NK-92 (cell line): ENCODE measurements around the gene IRAK3.

ENCODE experiments used
- DNase-seq: peaks from one replicate; lab custom pipeline; 2025; ENCODE audit not compliant: unreplicated experiment; lab: John Stamatoyannopoulos, UW

Gene IRAK3

DNA sequence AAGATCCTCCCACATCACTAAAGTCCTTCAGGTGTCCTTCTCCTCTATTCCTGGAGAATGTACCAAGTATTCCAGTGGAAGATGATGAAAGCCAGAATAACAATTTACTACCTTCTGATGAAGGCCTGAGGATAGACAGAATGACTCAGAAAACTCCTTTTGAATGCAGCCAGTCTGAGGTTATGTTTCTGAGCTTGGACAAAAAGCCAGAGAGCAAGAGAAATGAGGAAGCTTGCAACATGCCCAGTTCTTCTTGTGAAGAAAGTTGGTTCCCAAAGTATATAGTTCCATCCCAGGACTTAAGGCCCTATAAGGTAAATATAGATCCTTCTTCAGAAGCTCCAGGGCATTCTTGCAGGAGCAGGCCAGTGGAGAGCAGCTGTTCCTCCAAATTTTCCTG, 58.7 kb downstream of the IRAK3 start:
- DNase-seq = no peak

DNA sequence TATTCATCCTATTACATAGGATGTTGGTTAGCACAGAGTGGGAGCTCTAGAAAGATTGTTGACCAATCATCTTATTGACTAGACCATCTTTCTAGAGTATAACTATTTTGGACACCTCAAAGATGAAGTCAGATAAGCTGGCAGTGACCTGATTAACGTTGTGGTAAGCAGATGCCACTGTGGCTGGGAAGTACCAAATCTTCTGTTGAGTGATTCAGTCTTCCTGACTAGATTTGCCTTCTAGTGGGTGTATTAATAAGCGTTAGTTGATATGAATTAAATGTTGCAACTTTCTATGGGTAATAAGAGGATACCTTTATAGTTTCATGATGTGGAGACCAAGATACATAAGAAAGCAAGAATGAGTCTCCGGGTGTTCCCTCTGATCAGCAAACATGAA, 62.0 kb downstream of the IRAK3 start:
- no peak for DNase-seq

DNA sequence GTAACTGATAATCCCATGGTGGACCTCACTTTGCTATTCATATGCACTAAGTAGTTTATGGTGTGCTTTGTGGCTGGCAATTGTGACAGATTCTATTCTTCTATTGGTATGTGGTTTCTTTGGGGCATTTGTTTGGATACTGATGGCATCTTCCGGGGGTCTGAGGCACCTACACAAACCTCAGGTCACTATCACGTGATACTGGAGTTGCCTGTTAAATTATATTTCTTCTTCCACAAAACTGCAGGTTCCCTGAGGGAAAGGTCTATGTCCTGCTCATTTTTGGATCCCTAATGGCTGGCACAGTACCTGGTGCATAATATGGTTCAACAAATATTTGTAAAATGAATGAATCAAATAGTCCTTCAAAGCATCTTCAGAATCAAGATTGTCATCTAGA, 63.8 kb downstream of the IRAK3 start:
- no peak for DNase-seq

DNA sequence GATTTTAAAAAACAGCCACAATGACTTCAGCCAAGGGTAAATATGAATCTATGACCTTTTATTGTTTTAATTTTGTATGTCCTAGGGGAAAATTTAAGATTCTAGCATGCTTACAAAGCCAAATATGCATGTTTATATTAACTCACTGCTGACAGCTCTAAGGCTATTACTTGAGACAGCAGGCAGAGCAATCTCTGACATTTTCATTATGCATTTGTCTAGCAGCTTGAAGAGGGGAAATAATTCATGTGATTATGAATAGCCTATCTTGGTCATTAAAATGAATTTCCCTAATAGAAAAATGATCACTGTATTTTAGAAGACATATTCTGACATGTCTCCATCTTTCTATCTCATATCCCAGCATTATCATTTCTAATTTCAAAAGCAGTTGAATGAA, 66.7 kb downstream of the IRAK3 start:
- no peak for DNase-seq

DNA sequence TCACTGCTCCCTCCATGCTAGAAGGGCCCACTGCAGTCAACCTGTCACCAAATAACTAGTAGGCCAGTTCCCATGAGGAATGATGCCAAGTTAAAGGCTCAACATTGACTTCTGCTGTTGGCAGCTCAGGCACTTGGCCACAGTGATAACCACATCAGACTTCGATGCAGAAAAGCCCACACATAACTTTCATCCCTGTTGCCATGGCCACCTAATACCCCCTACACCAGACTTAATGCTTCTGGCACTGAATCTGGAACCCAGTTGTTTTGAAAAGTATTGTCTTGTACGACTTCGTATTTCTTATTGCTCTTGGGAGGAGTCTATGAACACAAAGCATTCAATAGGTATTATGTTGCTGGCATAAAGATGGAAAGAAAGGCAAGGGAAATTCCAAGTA, 69.0 kb downstream of the IRAK3 start:
- DNase-seq = no peak

DNA sequence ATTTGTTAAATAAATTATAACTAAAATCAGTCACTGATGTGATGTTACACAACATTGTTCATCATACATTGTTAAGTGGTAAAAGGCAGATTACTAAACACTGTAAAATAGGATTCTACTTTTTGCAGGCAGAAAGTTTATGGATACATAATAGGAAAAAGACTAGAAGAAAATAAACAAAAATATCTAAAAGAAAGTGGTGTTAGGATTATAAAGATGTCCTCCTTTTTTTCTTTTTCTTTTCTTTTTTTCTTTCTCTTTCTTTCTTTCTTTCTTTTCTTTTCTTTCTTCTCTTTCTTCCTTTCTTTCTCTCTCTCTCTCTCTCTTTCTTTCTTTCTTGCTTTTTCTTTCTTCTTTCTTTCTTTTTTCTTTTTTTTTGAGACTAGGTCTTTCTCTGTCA, 73.7 kb downstream of the IRAK3 start:
- DNase-seq = no peak

DNA sequence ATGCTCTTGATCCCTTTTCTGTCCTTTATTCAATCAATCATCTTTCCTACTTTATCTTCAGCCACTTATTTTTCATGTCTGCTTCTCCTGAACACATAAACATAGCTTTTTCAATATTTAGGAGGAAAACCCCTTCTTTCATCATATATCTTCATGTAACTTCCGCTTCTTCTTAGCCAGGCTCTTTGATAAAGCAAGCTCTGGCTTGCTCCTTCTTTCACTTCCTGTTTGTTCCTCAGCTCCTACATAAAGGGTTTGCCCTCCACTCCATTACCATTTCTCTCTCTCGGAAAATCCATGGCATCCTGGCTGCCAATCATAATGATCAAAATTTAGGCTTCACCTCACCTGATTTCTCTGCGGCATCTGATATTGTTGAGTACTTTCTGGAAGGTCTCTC, 79.5 kb downstream of the IRAK3 start:
- DNase-seq = no peak

DNA sequence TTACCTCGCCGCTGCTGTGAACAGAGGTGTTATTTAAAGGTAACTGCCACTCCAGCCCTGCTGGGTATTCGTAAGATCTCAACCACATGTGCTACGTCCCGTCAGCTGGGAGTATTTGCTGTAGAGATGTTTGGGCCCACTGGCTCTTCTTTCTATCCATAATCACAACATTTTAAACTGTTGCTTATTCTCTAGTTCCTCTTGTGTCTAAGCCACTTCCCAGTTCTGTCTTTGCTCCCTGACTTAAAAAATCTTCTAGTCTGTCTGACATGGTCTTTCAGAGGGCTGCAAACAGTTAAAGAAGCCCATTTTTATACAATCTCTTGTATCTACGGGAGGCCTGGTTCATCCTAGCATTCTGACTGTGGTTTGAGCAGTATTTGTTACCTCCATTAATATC, 80.1 kb downstream of the IRAK3 start:
- no peak for DNase-seq

DNA sequence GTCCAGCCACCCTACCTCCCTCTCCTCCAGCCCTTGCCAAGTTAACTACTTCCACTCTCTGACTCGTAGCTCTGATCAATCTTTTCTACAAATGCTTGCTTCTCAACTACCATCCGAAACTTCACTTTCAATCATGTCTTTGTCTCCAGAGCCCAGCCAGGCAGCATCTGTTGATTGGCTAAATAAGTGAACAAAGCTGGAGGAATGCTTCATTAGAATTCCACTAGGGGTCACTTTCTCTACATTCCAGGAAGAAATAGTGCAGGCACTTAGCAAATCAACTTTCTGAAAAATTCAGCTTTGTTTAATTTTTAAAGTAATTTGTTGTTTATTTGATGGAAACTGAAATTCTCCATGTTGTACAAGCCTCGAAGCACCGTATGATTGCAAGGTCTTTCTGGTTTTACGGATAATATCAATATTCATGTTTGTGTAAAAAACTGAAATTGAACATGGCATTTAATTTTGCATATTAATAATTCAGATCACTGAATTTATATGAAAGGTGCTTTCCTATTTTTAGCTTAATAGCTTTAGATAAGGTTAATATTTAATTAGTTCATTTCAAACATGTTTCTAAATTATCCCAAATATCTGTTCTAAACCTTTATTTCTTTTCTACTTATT, 80.9 kb downstream of the IRAK3 start:
- DNase-seq = no peak

DNA sequence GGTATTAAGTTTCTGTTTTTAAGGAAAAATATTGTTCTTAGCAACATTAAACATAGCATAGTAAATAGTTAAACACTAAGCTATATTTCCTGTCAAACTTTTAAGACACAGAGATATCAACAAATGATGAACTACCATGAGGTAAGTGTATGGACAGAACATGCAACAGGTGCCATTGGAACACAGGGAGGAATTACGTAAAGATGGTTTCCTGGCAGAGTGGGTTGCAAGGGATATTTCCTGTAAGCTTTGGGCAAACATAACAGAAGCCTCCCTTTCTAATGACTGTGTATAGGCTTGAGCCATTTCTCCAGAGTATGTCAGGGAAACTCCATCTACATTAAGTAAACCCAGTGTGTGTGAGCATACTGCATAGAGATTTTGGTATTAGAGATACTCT, 81.6 kb downstream of the IRAK3 start:
- no peak for DNase-seq

DNA sequence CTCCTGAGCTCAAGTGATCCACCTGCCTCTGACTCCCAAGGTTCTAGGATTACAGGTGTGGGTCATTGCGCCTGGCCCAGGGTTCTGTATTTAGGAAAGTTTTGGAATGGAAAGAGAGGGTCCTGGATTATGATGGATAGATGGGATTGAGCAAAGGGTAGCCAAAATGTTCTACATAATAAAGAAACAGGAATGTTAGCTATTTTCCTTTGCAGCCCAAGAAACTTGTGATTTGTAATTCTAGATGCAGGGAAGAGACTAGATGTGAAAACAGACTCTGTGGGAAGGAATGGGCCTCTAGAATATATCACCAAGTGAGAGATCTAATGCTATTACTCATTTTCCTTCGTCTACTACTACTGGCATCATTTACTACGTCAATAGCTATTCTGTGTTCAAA, 83.6 kb downstream of the IRAK3 start:
- no peak for DNase-seq

DNA sequence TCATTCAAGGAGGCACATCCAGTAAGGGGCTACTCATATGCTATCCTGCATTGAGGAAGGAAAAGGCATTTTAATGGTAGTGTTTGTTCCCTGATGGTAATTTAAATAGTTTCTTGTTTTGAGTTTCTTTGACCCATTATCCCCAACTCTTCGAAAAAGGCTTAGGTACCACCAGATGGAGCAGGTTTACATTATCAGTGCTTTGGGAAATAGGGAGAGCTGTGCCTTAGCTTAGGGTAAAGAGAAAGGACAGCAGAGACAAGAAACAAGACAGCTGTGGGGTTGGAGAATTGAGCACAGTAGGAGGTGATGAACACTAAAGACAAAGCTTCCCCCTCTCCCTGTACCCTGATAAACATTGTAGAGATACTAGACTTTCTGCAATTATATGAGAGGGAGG, 84.1 kb downstream of the IRAK3 start:
- no peak for DNase-seq

DNA sequence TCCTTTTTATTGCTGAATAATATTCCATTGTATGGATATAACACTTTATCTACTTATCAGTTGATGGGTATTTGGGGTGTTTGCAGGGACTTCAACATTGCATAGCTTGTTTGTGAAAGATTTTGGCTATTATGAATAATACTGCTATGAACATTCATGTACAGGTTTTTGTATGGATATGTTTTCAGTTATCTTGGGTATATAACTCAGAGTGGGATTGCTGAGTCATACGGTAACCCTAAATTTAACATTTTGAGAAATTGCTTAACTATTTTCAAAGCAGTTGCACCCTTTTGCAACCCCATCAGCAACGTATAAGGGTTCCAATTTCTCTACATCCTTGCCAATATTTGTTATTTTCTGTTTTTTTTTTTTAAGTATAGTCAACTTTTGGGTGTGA, 86.0 kb downstream of the IRAK3 start:
- no peak for DNase-seq

DNA sequence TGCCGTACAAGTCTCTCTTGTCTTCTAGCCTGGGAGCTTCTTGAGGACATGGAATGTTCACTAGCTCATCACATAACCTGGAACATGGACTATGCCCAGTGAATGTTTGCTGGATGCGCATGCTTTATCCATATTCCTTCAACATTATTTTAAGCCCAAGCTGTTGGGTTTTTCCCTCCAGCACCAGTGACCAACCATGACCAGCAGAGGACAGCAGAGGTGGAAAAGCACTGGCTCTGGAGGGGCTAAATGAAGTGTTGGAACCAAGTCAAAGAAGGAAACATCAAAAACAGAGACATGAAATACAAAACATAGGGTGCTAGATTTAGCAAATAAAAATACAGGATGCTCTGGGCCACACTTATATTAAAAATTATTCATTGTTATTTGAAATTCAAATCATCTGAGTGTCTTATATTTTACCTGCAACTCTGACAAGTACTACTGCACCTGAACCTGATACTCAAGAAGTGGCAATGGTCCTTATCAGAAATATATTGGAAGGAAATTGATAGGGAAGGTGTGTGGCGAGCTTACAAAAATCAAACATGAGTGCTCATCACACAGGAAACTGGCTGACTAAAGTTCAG, 90.2 kb downstream of the IRAK3 start:
- no peak for DNase-seq

DNA sequence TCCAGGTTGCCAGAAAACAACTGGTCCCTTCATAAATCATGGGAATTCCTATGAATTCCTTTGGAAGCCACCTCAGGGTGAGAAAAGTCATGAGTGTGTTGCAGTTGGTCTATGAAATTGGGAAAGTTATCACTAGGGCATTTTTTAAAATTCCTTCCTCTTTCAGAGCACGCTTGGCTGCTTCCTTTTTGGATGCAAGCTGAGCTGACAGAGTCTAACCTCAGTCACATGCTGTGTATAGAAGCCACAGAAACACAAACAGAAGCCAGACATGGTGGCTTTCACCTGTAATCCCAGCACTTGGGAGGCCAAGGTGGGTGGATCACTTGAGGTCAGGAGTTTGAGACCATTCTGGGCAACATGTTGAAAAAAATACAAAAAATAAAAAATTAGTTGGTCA, 91.5 kb downstream of the IRAK3 start:
- DNase-seq = no peak

DNA sequence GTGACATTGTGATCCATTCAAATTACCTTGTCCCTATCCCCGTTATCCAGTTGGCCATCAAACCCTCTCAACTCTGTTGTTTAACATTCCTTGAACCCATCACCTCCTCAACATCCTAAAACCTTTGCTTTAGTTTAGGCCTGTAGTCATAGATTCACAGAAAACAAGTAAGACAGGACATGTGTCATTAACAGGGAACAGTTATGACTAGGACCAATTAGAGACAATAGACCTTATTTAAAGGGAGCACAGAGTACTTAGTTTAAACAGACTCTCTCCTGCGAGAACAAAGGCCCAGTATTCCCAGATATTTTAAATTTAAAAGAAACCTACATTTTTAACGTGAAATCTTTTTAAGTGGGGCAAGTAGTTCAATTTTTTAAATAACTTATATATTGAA, 93.2 kb downstream of the IRAK3 start:
- no peak for DNase-seq

DNA sequence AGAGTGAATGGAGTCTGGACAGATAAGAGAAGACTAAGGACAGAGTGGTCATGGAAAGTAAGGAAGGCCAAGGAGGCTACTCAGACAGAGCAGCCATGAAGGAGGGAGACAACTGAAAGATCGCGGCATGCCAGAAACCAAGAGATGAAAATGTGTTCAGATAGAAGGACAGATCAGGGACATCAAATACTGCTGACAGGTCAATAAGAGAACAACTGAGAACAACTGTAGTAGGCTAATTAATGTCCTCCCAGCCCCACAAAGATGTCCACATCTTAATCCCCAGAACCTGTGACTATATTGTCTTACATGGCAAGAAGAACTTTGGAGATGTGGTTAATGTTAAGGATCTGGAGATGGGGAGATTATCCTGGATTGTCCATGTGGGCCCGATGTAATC, 98.3 kb downstream of the IRAK3 start:
- no peak for DNase-seq

DNA sequence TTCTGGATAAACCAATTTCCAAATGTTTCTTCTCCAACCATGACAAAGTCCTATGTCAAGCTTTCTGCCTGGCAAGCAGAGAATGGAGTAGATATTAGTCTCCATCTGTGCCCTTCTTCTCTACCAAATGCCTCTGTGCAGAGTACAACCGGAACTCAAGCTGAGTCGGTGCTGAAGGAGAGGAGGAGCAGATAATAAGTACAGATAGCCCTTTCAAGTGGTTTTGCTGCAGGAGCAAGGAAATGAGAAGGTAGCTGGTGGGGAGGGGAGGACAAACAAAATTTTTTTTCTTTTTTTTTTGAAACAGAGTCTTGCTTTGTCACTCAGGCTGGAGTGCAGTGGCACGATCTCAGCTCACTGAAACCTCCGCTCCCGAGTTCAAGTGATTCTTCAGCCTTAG, 99.1 kb downstream of the IRAK3 start:
- DNase-seq = no peak

DNA sequence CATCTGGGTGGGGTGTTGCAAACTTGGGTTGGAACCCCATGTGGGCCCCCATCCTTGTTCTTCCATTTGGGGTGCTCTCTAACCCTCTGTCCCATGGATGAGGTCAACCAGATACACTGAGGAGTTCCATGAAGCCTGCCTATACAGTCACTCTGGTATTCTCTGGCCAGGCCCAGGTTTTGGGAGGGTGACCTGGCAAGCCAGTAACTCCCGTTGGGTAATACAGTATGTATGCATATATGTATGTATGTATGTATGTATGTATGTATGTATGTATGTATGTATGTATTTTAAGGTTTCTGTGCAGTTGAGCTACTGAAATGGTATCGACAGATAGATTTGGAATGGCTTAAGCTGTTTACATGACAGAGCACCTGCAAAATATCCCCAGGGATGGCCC, 100.5 kb downstream of the IRAK3 start:
- no peak for DNase-seq

DNA sequence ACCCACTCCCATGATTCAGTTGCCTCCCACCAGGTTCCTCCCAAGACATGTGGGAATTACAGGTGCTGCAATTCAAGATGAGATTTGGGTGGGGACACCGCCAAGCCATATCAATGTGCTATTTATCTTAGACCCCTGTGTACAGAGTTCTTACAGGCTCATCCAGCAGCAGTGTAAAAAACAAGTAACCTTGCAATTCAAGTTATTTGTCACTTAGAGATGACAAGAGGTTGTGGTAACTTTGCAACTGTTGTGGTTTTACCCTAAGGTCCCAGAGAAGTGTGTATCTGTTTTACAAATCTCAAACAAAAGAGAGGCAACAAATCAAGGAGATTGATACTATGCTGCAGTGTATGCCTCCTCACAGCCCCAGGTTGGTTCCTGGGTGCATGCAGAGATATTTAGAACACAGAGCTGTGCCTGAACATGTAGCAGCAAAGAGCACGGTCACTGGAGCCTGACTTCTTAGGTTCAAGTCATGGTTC, 101.7 kb downstream of the IRAK3 start:
- DNase-seq = no peak

DNA sequence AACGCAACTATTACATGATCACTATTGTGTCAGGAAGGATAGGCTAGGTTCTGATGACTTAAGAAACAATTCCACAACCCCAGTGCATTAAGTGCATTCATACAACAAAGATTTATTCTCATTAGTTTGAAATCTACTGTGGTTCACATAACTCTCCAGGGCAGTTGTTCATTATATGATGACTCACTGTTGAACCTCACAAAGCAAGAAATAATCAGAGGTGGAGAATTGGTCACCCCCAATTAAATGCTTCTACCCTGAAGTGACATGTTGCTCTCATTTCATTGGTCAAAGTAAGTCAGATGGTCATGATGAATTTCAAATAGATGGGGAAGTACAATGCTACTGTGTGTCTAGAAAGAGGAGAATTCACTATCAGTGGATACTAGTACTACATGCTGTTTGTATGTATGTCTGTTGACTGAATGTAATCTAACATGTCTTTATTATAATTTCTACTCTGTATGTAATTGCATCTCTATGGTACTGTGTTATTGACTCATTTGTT, 107.2 kb downstream of the IRAK3 start:
- DNase-seq = no peak

DNA sequence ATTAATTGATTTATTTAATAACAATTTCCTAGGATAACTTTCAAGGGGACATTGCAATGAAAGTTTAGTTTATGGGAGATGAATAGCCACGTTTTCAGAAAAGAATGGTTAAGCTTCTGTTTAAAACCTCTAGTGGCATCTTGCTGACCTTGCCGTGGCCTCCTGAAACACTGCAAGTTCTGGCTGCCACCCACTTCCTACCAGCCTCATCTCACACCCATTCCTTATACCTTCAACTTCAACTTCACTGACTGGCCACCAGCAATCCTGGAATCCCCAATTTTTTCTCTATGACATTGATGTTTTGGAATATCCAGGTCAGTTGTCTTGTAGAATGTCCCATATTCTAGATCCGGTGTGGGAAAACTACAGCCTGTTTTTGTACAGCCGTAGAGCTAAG, 108.1 kb downstream of the IRAK3 start:
- no peak for DNase-seq

DNA sequence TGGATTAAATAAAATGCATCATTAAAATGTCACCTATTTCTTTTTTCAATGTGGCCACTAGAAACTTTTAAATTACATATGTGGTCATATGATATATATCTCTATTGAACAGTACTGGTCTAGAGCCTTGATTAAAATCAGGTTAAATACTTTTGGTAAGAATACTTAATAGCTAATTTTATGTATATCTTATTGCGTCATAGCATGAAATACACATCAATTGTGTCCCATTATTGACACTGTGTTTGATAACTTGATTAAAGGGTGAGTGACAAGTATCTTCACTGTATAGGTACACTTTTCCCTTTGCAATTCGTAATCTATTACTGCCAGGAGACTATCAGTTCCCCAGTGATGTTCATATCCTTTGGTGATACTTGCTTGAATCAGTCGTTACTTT, 108.9 kb downstream of the IRAK3 start:
- no peak for DNase-seq
